CD4-positive, alpha-beta memory T cell (primary cell): ENCODE measurements around the gene CDADC1. TPM values are rescaled to one million over a fixed set of nuclear protein-coding genes. Genes with fewer than 3 reads are reported as not detected.

ENCODE experiments used
- CTCF ChIA-PET: fragments of 350-600 bp; sonication (Branson Sonifier 250); formaldehyde crosslinking; loops from one replicate; lab custom pipeline; 2021; ENCODE audit warnings: inconsistent platforms; ENCODE audit not compliant: partially characterized antibody; lab: Charles Lee
- POLR2A ChIA-PET: fragments of 350-600 bp; sonication (Branson Sonifier 250); formaldehyde crosslinking; loops from one replicate; lab custom pipeline; 2021; ENCODE audit not compliant: partially characterized antibody; lab: Charles Lee
- DNase-seq, 5 donors: peaks; one replicate each; pipeline versions ENCODE4 v3.0.0 to v3.0.0-alpha.2; 2020 to 2022; ENCODE audit warnings: mixed read lengths in 1 of 5
- H3K27ac ChIP-seq: one replicate; pipeline ENCODE4 v1.7.0; 2013; ENCODE audit warnings: low read depth, low read length
- H3K27me3 ChIP-seq: 2 replicates; pipeline ENCODE4 v1.7.0; 2013; ENCODE audit warnings: mild to moderate bottlenecking, low read length, moderate library complexity; ENCODE audit not compliant: insufficient read depth
- H3K36me3 ChIP-seq: 2 replicates; pipeline ENCODE4 v1.7.0; 2013; ENCODE audit warnings: mild to moderate bottlenecking, low read length, moderate library complexity; ENCODE audit not compliant: insufficient read depth
- H3K4me1 ChIP-seq: 2 replicates; pipeline ENCODE4 v1.7.0; 2013; ENCODE audit warnings: mild to moderate bottlenecking, low read length, moderate library complexity; ENCODE audit not compliant: insufficient read depth
- H3K4me3 ChIP-seq, 2 donors: one replicate each; pipeline ENCODE4 v1.7.0; 2013; ENCODE audit warnings: low read length in 2 of 2, mild to moderate bottlenecking in 1 of 2
- H3K9me3 ChIP-seq, 2 donors: one replicate each; pipeline ENCODE4 v1.7.0; 2013; ENCODE audit warnings: low read length in 2 of 2, control low read depth in 1 of 2; ENCODE audit not compliant: control insufficient read depth in 1 of 2
- H3K27ac Mint-ChIP-seq, 7 donors: one replicate each; pipeline ENCODE4 v1.8.0; 2020 to 2021; ENCODE audit warnings: mixed read lengths in 7 of 7, mild to moderate bottlenecking in 6 of 7, inconsistent platforms in 3 of 7, moderate library complexity in 3 of 7
- H3K27me3 Mint-ChIP-seq, 2 donors: one replicate each; pipeline ENCODE4 v1.8.0; 2020 to 2021; ENCODE audit warnings: mixed read lengths in 2 of 2
- H3K36me3 Mint-ChIP-seq, 2 donors: one replicate each; pipeline ENCODE4 v1.8.0; 2020 to 2021; ENCODE audit warnings: mixed read lengths in 2 of 2, inconsistent platforms in 1 of 2, mild to moderate bottlenecking in 1 of 2
- H3K4me1 Mint-ChIP-seq, 4 donors: one replicate each; pipeline ENCODE4 v1.8.0; 2020 to 2021; ENCODE audit warnings: mixed read lengths in 4 of 4, mild to moderate bottlenecking in 1 of 4
- H3K4me3 Mint-ChIP-seq, 8 donors: one replicate each; pipeline ENCODE4 v1.8.0; 2020 to 2021; ENCODE audit warnings: mixed read lengths in 8 of 8, mild to moderate bottlenecking in 7 of 8, moderate library complexity in 6 of 8, inconsistent platforms in 3 of 8
- H3K9me3 Mint-ChIP-seq, 8 donors: one replicate each; pipeline ENCODE4 v1.8.0; 2020 to 2021; ENCODE audit warnings: mixed read lengths in 8 of 8, mild to moderate bottlenecking in 5 of 8, inconsistent platforms in 3 of 8, moderate library complexity in 1 of 8
- intact Hi-C: fragments of 100-400 bp; cut with micrococcal nuclease; formaldehyde crosslinking; loops from one replicate; pipeline ENCODE4 v1.15.1; 2023
- polyA plus RNA-seq, 2 donors: library from polyadenylated mRNA; unstranded; fragments of 300-500 nt; fragmentation: Illumina TruSeq; gene quantifications; one replicate each; pipeline ENCODE4 v1.2.3, GENCODE V29; 2021
- total RNA-seq, 2 experiments: library from RNA; stranded (reverse); gene quantifications; one replicate each; pipeline ENCODE4 v1.2.3, GENCODE V29; 2021

The CDADC1 gene
- total and polyA plus RNA-seq, 4 experiments from 2014 or later, result 6.2 to 15.9 (median 12.4) TPM

DNA sequence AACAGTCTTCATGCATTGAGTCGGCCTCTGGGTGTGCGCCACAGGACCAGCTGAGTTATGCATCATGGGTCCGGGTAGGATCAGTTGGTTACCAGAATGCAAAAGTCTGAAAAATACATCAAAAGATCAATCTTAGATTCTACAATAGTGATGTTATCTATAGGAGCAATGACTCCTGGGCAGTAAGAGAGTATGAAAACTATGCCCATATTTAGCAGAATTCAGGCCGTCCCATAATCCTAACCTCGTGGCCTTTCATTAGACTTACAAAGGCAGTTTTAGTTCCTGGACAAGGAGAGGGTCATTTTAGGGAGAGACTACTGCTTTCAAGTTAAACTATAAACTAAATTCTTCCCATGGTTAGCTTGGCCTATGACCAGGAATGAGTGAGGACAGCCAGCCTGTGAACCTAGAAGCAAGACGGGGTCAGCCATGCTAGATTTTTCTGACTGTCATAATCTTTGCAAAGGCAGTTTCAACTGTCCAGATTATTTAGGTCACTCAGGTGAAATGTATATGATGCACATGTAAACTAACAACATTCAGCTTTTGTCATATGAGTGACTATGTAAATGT is 11.8 kb upstream of the CDADC1 start:
- Mint-ChIP-seq H3K4me3 (no peak overlapping the region), H3K27me3 (peaks cover 2 to 6% of the 10 kb centered on the region in 2 donors), H3K4me1 (peaks cover 0 to 3% (median 1%) of the 10 kb centered on the region in 4 donors), H3K36me3 (no peaks in the 10 kb centered on the region), H3K27ac (no peak overlapping the region), H3K9me3 (no peaks in the 10 kb centered on the region)
- H3K27ac ChIP-seq, result no peak overlapping the region
- H3K27me3 ChIP-seq, result no peaks in the 10 kb centered on the region
- no peak overlapping the region for H3K4me3 ChIP-seq
- POLR2A ChIA-PET, result no interaction called here
- H3K4me1 ChIP-seq, result no peaks in the 10 kb centered on the region
- no peak for DNase-seq
- CTCF ChIA-PET, result interaction anchor here (3.2 kb wide), 1 partner anchor 44 kb away, joined by 26 read pairs; no protein-coding TSS in a partner anchor
- no peaks in the 10 kb centered on the region for H3K9me3 ChIP-seq
- H3K36me3 ChIP-seq, result no peaks in the 10 kb centered on the region
- intact Hi-C loops, result no loop called here

DNA sequence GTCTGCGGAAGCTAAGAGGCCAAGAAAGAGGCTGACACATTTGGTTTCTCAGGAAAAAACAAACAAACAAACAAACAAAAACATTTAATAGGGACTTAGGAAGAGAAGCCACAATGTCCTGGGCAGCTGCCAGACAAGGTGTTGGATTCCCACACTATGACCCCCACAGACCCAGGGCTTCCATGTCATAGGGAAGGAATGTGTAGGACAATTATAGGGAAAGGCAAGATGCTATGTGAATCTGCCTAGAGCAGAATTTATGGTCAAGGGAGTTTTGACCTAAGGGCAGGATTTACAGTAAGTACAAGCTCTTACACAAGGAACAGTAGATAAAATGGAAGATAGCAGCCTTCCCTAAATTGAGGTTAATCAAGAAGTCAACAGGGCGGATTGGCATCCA is 9.1 kb upstream of the CDADC1 start:
- H3K27me3 ChIP-seq, result no peaks in the 10 kb centered on the region
- H3K27me3 Mint-ChIP-seq, result peaks cover 0 to 10% of the 10 kb centered on the region in 2 donors
- H3K4me1 ChIP-seq, result no peaks in the 10 kb centered on the region
- H3K4me1 Mint-ChIP-seq, result peaks cover 0 to 3% (median 1%) of the 10 kb centered on the region in 4 donors
- H3K4me3 ChIP-seq, result no peak overlapping the region
- H3K36me3 ChIP-seq, result no peaks in the 10 kb centered on the region
- intact Hi-C loops, result no loop called here
- CTCF ChIA-PET, result interaction anchor here (0.8 to 3.2 kb wide), 4 partner anchors 9 to 41 kb away, joined by 3 to 26 read pairs (median 7); partner anchors contain the start of gene CDADC1
- no peaks in the 10 kb centered on the region for H3K9me3 ChIP-seq
- H3K4me3 Mint-ChIP-seq, result no peak overlapping the region
- H3K27ac Mint-ChIP-seq, result no peak overlapping the region
- no peak overlapping the region for H3K27ac ChIP-seq
- POLR2A ChIA-PET, result no interaction called here
- peaks cover 0 to 4% (median 0%) of the 10 kb centered on the region in 8 donors for H3K9me3 Mint-ChIP-seq
- no peaks in the 10 kb centered on the region for H3K36me3 Mint-ChIP-seq
- DNase-seq, result no peak

DNA sequence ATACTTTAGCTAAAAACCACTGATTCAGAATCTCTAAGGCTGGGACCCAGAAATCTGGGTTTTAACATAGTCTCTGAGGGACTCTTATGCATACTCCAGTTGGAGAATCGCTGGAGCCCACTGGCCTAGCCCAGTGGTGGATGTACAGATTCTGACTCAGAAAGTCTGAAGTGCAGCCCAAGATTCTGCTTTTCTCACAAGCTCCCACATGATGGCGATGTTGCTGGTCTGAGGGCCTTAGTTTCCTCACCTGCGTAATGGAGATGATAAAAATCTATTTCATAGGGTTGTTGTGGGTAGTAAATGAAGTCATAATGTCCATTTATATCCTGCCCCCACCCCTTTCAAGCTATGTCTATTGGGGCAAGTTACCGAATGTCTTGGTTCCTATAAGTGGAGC is 7.7 kb upstream of the CDADC1 start:
- no peaks in the 10 kb centered on the region for H3K36me3 Mint-ChIP-seq
- POLR2A ChIA-PET, result interaction anchor here (0.8 to 1.3 kb wide), 2 partner anchors 17 to 23 kb away, joined by 3 read pairs; no protein-coding TSS in a partner anchor

DNA sequence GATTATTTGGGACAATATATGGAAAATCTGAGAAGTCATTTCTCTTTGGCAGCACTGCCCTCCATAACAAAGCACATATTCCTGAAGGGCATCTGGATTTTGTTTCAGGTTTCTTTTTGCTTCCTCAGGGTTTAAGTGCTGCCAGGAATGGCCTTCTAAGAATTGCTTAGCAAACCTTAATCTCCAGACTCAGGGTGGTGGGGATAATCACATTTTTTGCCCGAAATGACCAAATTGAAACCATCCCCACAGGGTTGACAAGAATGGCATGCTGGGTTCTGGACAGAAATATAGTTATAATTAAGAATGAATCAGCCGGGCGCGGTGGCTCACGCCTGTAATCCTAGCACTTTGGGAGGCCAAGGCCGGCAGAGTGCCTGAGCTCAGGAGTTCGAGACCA is 6.4 kb upstream of the CDADC1 start:
- peaks cover 0 to 4% (median 0%) of the 10 kb centered on the region in 8 donors for H3K9me3 Mint-ChIP-seq
- POLR2A ChIA-PET, result no interaction called here

More for the DNA sequence above, 7.7 kb upstream of the CDADC1 start:
- Histone ChIP-seq H3K4me1 (no peaks in the 10 kb centered on the region), H3K4me3 (no peak overlapping the region), H3K9me3 (no peaks in the 10 kb centered on the region), H3K27ac (no peak overlapping the region), H3K27me3 (no peaks in the 10 kb centered on the region), H3K36me3 (no peaks in the 10 kb centered on the region)
- Mint-ChIP-seq H3K27me3 (peaks cover 0 to 6% of the 10 kb centered on the region in 2 donors), H3K27ac (no peak overlapping the region), H3K9me3 (peaks cover 0 to 4% (median 0%) of the 10 kb centered on the region in 8 donors), H3K4me3 (no peak overlapping the region), H3K4me1 (peaks cover 0 to 3% (median 1%) of the 10 kb centered on the region in 4 donors)
- peak in 4 of 5 donors; percentile 39 to 50 (median 40) for DNase-seq
- intact Hi-C loops, result loop anchor here (1.0 kb wide), 2 partner anchors 41 to 367 kb away; no protein-coding TSS in a partner anchor
- CTCF ChIA-PET, result interaction anchor here (0.5 to 4.2 kb wide), 17 partner anchors 8 to 367 kb away, joined by 3 to 65 read pairs (median 4); partner anchors contain the start of genes CAB39L, CDADC1 and SETDB2

DNA sequence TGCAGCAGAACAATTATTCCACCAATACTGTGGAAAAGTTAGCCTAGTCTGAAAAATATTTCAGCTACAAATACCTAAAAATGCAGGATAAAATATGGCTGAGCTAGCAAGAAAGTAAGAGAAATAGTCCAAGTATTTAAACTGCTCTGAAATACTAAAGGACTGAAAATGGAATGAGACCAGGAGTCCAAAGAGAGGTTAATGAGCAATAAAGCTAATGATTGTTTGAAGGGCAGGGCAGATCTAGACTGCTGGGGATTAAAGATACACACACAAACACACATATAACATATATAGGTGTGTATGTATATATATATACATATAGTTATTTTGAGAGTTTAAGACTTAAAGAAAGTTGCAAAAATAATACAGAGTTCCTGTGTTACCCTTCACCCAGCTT is 2.6 kb upstream of the CDADC1 start:
- intact Hi-C loops, result loop anchor here (5.0 kb wide), 3 partner anchors 252 to 547 kb away; partner anchors contain the start of genes KPNA3, PHF11 and RCBTB1
- ChIA-PET POLR2A (no interaction called here), CTCF (interaction anchor here (1.3 to 2.0 kb wide), 4 partner anchors 13 to 362 kb away, joined by 3 to 8 read pairs (median 4); no protein-coding TSS in a partner anchor)

More for the DNA sequence above, 6.4 kb upstream of the CDADC1 start:
- intact Hi-C loops, result no loop called here
- Mint-ChIP-seq H3K27ac (no peak overlapping the region), H3K4me3 (no peak overlapping the region), H3K4me1 (peaks cover 0 to 3% (median 1%) of the 10 kb centered on the region in 4 donors), H3K36me3 (no peaks in the 10 kb centered on the region), H3K27me3 (peaks cover 0 to 6% of the 10 kb centered on the region in 2 donors)
- H3K36me3 ChIP-seq, result no peaks in the 10 kb centered on the region
- no peak for DNase-seq
- CTCF ChIA-PET, result interaction anchor here (0.8 to 4.2 kb wide), 4 partner anchors 17 to 40 kb away, joined by 3 to 65 read pairs (median 4); no protein-coding TSS in a partner anchor
- H3K9me3 ChIP-seq, result no peaks in the 10 kb centered on the region
- no peak overlapping the region for H3K4me3 ChIP-seq
- no peak overlapping the region for H3K27ac ChIP-seq
- H3K4me1 ChIP-seq, result no peaks in the 10 kb centered on the region
- no peaks in the 10 kb centered on the region for H3K27me3 ChIP-seq

DNA sequence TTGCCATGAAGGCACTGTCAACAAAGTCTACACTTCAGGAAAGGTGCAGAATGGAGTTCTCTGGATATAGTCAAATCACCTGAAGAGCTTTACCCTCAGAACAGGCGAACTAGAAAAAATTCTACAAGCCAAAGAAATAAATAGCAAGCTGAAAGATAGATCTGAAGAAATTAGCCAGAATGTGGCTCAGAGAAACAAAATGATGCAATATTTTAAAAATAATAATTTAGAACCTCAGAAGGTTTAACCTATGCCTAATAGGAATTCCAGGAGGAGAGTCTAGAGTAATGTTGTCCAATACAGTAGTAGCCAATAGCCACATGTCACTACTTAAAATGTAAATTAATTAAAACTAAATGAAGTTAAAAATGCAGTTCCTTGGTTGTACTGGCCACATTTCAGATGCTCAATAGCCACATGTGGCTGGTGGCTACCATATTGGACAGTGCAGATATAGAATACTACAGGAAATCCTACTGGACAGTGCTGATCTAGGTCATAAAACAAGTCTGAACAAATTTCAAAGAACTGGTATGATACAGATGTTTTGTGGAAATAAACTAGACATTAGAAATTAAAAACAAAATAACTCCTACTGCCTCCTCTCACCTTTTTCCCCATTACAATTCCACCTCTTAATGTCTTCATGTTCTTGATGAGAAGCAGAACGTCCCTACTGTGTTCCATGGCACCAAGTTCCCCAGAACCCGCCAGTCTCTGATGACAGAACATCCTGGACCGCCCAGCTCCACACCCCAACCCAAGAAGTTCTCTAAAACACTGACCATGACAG is 679 bp upstream of the CDADC1 start:
- Mint-ChIP-seq H3K36me3 (peaks cover 0 to 23% of the 10 kb centered on the region in 2 donors), H3K4me3 (peak overlapping the region; percentile 94 to 99 (median 97)), H3K27me3 (peaks cover 0 to 4% of the 10 kb centered on the region in 2 donors), H3K9me3 (peaks cover 0 to 6% (median 0%) of the 10 kb centered on the region in 8 donors), H3K27ac (peak overlapping the region; percentile 95 to 99 (median 97)), H3K4me1 (peaks cover 21 to 47% (median 34%) of the 10 kb centered on the region in 4 donors)
- Histone ChIP-seq H3K36me3 (peaks cover under 1% of the 10 kb centered on the region), H3K4me1 (peaks cover 40% of the 10 kb centered on the region), H3K9me3 (no peaks in the 10 kb centered on the region), H3K27ac (peak overlapping the region; percentile 89), H3K27me3 (no peaks in the 10 kb centered on the region), H3K4me3 (peak overlapping the region; percentile 86 to 89)
- intact Hi-C loops, result loop anchor here (1.0 to 5.0 kb wide), 5 partner anchors 10 to 545 kb away; partner anchors contain the start of genes KPNA3, PHF11 and RCBTB1
- POLR2A ChIA-PET, result interaction anchor here (0.9 to 2.5 kb wide), 4 partner anchors 11 to 338 kb away, joined by 3 to 33 read pairs (median 6); partner anchors contain the start of genes FNDC3A, MLNR and RCBTB1
- no peak for DNase-seq
- CTCF ChIA-PET, result interaction anchor here (1.7 to 3.0 kb wide), 5 partner anchors 9 to 36 kb away, joined by 7 to 17 read pairs (median 9); no protein-coding TSS in a partner anchor

More for the DNA sequence above, 2.6 kb upstream of the CDADC1 start:
- no peaks in the 10 kb centered on the region for H3K27me3 ChIP-seq
- H3K36me3 ChIP-seq, result no peaks in the 10 kb centered on the region
- Mint-ChIP-seq H3K4me3 (no peak overlapping the region), H3K4me1 (peaks cover 17 to 33% (median 24%) of the 10 kb centered on the region in 4 donors), H3K9me3 (peaks cover 0 to 6% (median 0%) of the 10 kb centered on the region in 8 donors), H3K27me3 (peaks cover 0 to 4% of the 10 kb centered on the region in 2 donors), H3K27ac (no peak overlapping the region), H3K36me3 (peaks cover 0 to 19% of the 10 kb centered on the region in 2 donors)
- peaks cover 26% of the 10 kb centered on the region for H3K4me1 ChIP-seq
- H3K27ac ChIP-seq, result no peak overlapping the region
- DNase-seq, result no peak
- no peaks in the 10 kb centered on the region for H3K9me3 ChIP-seq
- no peak overlapping the region for H3K4me3 ChIP-seq
